Thyroid gland (tissue), 4 donors: ENCODE measurements around the gene NDUFAF5.

ENCODE experiments used
- CTCF ChIP-seq, 6 experiments: fragments of 200-600 bp in 3 of 6; fragments of 450-650 bp in 3 of 6; sonication (generic) in 3 of 6; IDR thresholded peaks; one replicate each; pipeline ENCODE4 v1.5.1; 2016 to 2019; ENCODE audit warnings: antibody characterized with exemption in 6 of 6, mild to moderate bottlenecking in 2 of 6, inconsistent platforms in 1 of 6, moderate library complexity in 1 of 6
- POLR2A ChIP-seq, 2 donors: fragments of 450-650 bp; IDR thresholded peaks; one replicate each; pipeline ENCODE4 v1.6.1; 2017; ENCODE audit warnings: antibody characterized with exemption in 2 of 2, mild to moderate bottlenecking in 2 of 2, moderate library complexity in 1 of 2

GRCh38 chr20:13851279-13851678 lies 66.5 kb downstream of the NDUFAF5 start:
- TF ChIP-seq CTCF (IDR thresholded peaks at IDR 0.05) (no peak), POLR2A (IDR thresholded peaks at IDR 0.05) (no peak)
